GM21360 (cell line): ENCODE results near the gene LRCH1.

Source experiments
- ATAC-seq: cut with Tn5 transposase; IDR thresholded peaks from one replicate; pipeline ENCODE4 v1.9.1; 2021; ENCODE audit warnings: mild to moderate bottlenecking, moderate library complexity; ENCODE audit not compliant: unreplicated experiment

The LRCH1 gene

GRCh38 chr13:46662690-46663089 lies 109.7 kb downstream of the LRCH1 start:
- ATAC-seq, result no peak

DNA sequence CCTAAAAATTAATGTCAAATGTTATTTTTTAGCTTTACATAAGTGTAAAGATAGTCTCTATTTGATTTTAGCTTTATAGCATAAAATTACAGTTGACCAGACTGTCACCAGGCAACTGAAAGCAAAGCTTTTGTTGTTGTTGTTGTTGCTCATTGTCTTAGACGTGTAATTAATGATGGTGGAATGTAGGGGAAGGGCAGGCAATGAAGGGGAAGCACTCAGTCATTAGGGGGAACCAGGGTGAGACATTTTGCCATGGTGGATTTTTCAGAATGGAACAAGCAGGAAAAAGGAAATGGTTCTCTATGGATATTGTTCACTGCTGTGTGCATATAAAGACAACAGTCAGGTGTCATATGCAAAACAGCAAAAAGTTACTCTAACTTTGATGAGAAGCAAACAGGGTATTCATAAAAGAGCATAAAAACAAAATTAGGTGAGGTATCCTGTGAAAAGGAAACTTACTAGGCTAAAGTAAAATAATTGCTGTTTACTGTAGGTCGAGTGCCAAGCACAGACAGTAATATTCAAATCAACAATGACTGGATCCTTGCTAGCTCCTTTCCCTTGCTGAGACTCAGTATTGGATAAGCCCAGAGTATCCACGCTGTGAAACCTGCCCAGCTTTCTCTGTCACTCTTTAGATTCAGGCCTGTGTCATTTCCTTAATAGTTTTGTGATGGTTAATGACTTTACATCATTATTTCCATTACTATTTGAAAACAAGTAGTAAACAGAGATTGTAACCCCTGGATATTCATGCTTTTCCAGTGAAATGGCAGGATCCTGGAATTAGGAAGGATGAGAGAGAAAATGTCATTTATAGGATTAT lies 110.5 kb downstream of the LRCH1 start:
- ATAC-seq, result no peak

GRCh38 chr13:46664195-46664594 lies 111.2 kb downstream of the LRCH1 start:
- no peak for ATAC-seq

GRCh38 chr13:46665248-46665632 lies 112.3 kb downstream of the LRCH1 start:
- no peak for ATAC-seq

- no peak for ATAC-seq
Measured at GRCh38 chr13:46665633-46666482, 112.9 kb downstream of the LRCH1 start.

DNA sequence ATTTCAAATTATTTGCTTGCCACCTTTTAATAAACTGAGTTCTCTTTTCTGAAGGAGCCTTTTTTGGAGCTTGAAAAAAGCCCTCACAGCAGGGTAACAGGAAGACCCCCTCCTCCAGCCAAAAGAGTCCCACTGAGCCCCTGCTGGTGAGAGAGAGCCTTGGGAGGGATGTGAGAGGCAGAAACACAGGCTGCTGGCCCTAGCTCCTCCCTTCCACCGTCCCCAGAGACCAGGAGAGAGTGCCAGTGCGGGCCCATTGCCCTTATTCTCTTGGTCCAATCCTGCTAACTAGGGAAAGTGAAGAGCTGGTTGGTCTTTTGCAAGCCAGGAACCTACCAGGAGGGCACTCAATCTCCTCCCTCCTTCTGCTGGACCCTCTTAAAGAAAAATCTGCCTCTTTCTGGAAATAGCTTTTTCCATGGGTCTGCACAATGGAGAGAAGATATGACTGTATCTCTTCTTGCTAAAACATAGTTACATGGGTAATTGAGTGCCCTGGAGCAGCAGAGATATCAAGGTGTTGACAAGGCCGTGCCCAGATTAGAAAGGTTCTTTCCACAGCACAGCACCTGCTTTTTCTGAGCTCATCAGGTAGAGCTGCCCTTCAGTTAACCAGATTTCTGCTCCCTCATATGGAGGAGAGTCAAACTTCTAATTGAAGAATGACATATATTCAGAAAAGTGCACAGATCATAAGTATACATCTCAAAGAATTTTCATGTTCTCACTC lies 113.9 kb downstream of the LRCH1 start:
- no peak for ATAC-seq

DNA sequence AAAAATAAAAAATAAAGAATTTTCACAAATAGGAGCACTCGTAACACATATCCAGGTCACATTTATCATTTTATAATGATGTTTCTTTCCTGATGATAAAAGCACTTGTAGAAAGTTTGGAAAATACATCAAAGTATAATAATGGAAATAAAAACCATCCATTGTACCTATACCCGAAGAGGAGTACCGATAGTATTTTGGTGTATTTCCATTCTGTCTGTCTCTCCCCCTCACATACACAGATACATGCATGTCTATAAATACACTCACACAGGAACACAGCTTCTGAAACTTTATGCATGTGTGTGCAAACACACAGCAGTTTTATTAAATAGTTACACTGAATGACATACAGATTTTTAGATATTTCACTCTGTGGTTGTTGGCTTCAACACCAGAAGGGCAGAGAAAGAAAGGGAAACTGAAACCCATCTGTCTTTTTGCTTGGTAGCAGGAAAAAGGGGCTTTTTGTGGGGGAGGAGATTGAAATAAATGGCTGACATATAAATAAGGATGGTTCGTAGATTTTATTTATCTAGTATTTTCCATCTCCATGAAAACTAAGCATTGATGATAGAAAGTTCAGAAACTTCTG lies 114.8 kb downstream of the LRCH1 start:
- peak; percentile 37 for ATAC-seq

DNA sequence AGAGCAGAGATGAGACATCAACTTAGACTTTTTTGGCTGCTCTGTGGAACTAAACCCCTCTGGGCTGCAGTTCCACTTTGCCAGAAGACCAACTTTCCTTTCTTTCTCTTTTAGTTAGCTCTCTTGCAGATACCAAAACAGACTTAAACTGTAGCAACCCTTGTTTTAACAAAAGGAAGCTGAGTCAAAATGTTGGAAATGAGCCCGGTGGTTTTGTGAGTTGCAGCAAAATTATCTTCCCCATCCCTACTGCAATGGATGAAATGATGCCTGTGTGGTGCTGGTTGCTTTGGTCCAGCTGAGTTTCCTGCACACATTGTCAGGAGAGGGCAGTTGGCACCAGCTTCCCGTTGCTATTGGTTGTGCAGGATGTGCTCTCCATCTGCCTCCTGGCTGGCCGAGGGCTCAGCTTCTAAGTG lies 115.3 kb downstream of the LRCH1 start:
- peak; percentile 17 for ATAC-seq

- ATAC-seq, result no peak
Measured at GRCh38 chr13:46668931-46669525, 116.1 kb downstream of the LRCH1 start.

- no peak for ATAC-seq
Measured at GRCh38 chr13:46672338-46673090, 119.5 kb downstream of the LRCH1 start.

DNA sequence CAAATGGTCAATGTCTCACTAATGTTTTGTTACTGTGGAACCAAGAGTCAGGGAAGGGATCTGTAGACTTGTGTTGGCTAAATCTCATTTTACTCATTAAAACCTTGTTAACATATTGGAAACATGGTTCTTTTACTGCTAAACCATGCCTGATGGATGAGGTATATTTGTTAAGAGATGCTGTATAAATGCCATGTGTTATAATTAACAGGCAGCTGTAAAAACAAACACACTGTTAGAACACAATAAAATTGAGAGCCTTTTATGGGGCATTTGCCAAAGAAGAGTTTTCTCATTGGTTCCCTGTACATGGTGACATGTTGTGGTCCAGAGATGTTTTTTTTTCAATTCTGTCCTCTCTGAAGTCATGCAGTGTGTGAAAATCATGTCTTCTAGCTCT lies 122.0 kb downstream of the LRCH1 start:
- ATAC-seq, result no peak

- no peak for ATAC-seq
Measured at GRCh38 chr13:46676378-46676725, 123.4 kb downstream of the LRCH1 start.

DNA sequence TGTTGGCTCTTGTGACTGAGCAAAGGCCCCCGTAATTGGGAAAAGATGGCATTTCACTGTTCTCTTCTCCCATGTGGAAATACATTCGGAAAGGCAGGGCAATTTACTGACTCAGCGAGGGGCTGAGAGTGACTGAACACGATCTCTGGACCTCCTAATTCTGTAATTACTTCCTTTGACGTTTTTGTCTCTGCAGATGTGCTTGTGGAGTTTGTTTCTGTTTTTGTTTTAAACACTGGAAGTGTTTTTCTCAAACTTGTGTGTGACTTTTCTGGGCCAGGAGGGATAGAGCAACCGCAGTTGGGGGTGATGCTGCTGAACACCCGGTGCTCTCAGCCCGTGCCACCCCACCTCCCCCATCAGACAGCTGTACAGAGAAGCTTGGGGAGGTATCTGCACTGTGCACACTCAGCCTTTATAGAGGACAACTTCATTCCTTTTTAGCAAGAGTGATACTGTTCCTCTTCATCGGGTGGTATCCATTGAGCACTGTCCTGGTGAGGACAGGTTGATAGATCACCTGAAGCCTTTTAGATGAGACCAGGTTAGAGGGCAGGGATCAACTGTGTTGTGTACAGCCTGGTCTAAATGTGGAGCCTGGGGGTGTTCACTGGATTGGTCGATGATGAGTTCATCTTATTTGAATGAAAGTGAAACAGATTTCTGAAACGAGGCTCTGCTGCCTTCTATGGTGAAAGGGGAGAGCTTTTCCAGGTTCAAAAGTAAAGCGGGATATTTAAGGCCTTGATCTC lies 126.6 kb downstream of the LRCH1 start:
- ATAC-seq, result peak; percentile 79

GRCh38 chr13:46682015-46682414 lies 129.0 kb downstream of the LRCH1 start:
- ATAC-seq, result no peak

DNA sequence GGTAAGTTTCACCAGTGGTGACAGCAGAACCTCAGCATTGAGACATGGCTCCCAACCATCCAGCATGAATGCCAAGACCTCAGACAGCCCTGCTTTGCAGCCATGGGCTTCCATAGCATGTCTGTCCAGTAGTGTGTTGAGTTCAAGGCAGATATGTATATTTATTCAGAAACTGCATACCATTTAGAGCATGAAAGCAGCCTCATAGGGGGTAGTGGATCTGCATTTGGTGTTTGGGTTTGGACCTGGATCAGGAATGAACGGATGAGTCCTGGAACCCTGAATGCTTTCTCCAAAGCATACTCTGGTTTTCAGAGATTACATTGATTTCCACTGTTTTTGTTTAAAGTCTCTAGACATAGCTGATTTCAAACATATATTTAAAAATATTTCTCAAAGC lies 129.7 kb downstream of the LRCH1 start:
- no peak for ATAC-seq

- no peak for ATAC-seq
Measured at GRCh38 chr13:46683676-46684260, 130.8 kb downstream of the LRCH1 start.

DNA sequence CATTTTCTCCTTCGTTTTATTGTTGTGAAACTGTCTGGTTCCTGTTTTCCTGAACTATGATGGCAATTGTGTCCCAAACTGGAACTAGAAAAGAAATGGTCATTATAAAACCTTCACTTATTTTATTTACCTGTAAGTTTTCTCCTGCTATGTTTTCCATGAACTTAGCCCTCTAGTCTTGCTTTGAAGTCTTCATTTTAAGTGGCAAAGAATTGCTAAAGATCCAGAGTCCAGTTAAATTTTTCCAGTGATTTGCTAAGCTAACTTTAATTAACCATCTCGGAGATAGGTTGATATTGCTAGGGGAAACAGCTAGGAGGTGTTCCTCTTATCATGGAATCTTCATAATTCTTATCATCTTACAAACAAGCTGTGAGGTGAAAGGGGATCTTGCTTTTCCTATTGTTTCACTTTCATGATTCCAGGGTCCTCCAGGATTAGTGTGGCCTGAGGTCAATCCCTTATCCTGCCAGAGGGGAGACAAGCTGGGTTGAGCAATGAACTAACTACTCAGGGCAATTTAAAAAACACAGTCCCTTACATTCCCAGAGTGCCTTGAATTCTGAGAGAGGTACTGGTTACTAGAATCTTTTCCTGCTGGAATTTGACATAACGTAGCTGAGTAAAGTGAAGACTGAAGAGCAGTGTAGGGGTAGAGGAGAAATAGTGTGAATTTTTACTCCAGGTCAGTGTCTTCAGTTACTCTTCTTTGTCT lies 131.5 kb downstream of the LRCH1 start:
- ATAC-seq, result no peak

DNA sequence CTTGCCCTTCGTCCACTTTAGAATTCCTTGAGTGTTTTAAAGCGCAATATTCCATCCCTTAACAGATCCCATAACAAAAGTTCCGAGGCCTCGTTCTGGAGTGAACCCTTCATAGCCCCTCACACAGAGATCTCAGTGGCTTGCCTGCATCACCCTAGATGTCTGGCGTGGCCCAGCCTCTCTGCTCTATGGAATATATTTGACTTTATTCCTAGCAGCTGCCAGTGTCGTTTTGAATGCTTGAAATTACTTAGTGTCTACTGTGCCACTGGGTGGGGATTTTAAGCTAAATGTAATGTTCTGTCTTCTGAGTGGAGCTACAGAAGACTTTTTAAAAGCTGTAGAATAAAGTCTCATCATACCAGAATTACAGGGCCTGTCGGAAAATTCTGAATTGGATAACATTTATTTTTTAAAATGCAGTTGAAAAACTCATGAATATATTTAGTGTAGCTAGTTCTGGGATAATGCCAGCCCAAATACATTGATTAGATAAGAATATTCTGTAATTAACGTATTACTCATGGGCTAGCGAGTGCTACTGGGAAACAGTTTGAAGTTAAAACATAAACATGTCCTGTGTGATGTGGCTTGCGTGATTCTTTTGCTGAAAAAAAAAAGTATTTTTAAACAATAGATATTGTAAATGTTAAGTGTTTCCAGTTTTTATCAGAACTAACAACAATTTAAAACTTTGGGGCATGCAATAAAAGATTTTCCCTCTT lies 132.2 kb downstream of the LRCH1 start:
- ATAC-seq, result no peak
